H1 (cell line): ENCODE measurements around the gene SIAH3. TPM values are rescaled to one million over a fixed set of nuclear protein-coding genes. Genes with fewer than 3 reads are reported as not detected.

Experiments used
- ATF3 ChIP-seq: IDR thresholded peaks from 2 replicates; pipeline ENCODE4 v1.6.1; 2011; ENCODE audit warnings: low read depth, mild to moderate bottlenecking, low read length; ENCODE audit not compliant: insufficient read depth
- POLR2AphosphoS5 ChIP-seq: IDR thresholded peaks from 2 replicates; pipeline ENCODE4 v1.6.1; 2011; ENCODE audit warnings: low read depth, low read length
- RAD21 ChIP-seq, 2 experiments: IDR thresholded peaks in 1 of 2; conservative IDR thresholded peaks in 1 of 2; 2 replicates each; pipeline ENCODE4 v1.6.1; 2011; ENCODE audit warnings: low read depth in 2 of 2, low read length in 2 of 2, improper control_type of control experiment in 1 of 2, inconsistent platforms in 1 of 2, mild to moderate bottlenecking in 1 of 2, moderate library complexity in 1 of 2
- RFX5 ChIP-seq: IDR thresholded peaks from 2 replicates; pipeline ENCODE4 v1.6.1; 2011; ENCODE audit warnings: low read depth, low read length, improper control_type of control experiment, borderline replicate concordance
- SIN3A ChIP-seq, 2 experiments: IDR thresholded peaks in 1 of 2; conservative IDR thresholded peaks in 1 of 2; 2 replicates each; pipeline ENCODE4 v1.6.1; 2011 to 2012; ENCODE audit warnings: low read length in 2 of 2, improper control_type of control experiment in 1 of 2, low read depth in 1 of 2, mild to moderate bottlenecking in 1 of 2
- polyA plus RNA-seq, 7 experiments: library from polyadenylated mRNA; depleted of rRNA in 3 of 7; stranded (reverse) in 5 of 7; unstranded in 2 of 7; fragments of >200 nt in 5 of 7; fragments of 200-250 nt in 2 of 7; gene quantifications; 1 replicate in 5 of 7; 2 replicates in 1 of 7; 4 replicates in 1 of 7; pipeline versions ENCODE4 v1.2.1 to v1.2.3, GENCODE V29; 2011 to 2013; ENCODE audit warnings: missing spikeins in 2 of 7, mixed read lengths in 2 of 7
- total RNA-seq: library from RNA; stranded (reverse); fragmentation: NEBNext Ultra II Directional; extraction: Animal tissue kit (Norgen Biotek cat#: 25700); gene quantifications from 2 replicates; pipeline ENCODE4 v1.2.1, GENCODE V29; 2021

The SIAH3 gene
- total and polyA plus RNA-seq, 2 of the 8 experiments (the other 6 are each of a cell fraction or from before 2014, with no cell fraction given): 0.15 to 0.17 TPM

- TF ChIP-seq RFX5 (no peak), SIN3A (conservative IDR thresholded peaks at IDR 0.05 in 1 of 2, IDR thresholded peaks at IDR 0.05 in 1 of 2; ENCODE audit: low read depth in 1 of 2, low read length in 2 of 2) (no peak), RAD21 (IDR thresholded peaks at IDR 0.05 in 1 of 2, conservative IDR thresholded peaks at IDR 0.05 in 1 of 2; ENCODE audit: low read depth in 2 of 2, low read length in 2 of 2) (no peak), ATF3 (no peak), POLR2AphosphoS5 (no peak)
These were observed 3.9 kb downstream of the SIAH3 start (continued) for GRCh38 chr13:45847554-45848224.
